Panc1 (cell line): Measurements from ENCODE around the gene UCMA. TPM values are rescaled to one million over a fixed set of nuclear protein-coding genes. Genes with fewer than 3 reads are reported as not detected.

Source experiments
- ATAC-seq: fragments of 200-7000 bp; cut with Tn5 transposase; 2 replicates; pipeline ENCODE4 v1.9.1; 2020; ENCODE audit warnings: mild to moderate bottlenecking, moderate library complexity
- BruUV-seq: library from RNA; stranded (reverse); fragments of 400-500 nt; replicated peaks from 2 replicates; lab custom pipeline; 2021; lab: Mats Ljungman, UMichigan
- CTCF ChIA-PET: fragments of 300-600 bp; sonication (Branson Sonifier 250); formaldehyde crosslinking; loops from one replicate; lab custom pipeline; 2022; ENCODE audit warnings: antibody characterized with exemption; lab: Charles Lee
- POLR2A ChIA-PET: fragments of 300-600 bp; sonication (Branson Sonifier 250); formaldehyde crosslinking; loops from one replicate; lab custom pipeline; 2022; ENCODE audit warnings: antibody characterized with exemption; lab: Charles Lee
- DNase-seq: peaks from one replicate; pipeline ENCODE4 v3.0.0-alpha.2; 2010; ENCODE audit warnings: low read depth, low spot score
- H3K27ac ChIP-seq: 2 replicates; pipeline ENCODE4 v1.5.1; 2011; ENCODE audit warnings: mild to moderate bottlenecking, low read length, inconsistent platforms
- H3K27me3 ChIP-seq: fragments of 200-500 bp; sonication (Bioruptor generic); 2 replicates; pipeline ENCODE4 v1.6.0; 2014; ENCODE audit warnings: low read length, inconsistent platforms; ENCODE audit not compliant: control insufficient read depth, insufficient read depth
- H3K36me3 ChIP-seq: fragments of 200-500 bp; sonication (Bioruptor generic); 2 replicates; pipeline ENCODE4 v1.5.1; 2014; ENCODE audit warnings: inconsistent platforms, mild to moderate bottlenecking, low read length, moderate library complexity; ENCODE audit not compliant: control insufficient read depth, insufficient read depth
- H3K4me1 ChIP-seq: 2 replicates; pipeline ENCODE4 v1.5.1; 2011; ENCODE audit warnings: inconsistent platforms, mild to moderate bottlenecking, low read length, moderate library complexity; ENCODE audit not compliant: control insufficient read depth, insufficient read depth
- H3K4me3 ChIP-seq, 2 experiments: 2 replicates each; pipeline ENCODE4 v1.5.1; 2011 to 2012; ENCODE audit warnings: low read depth in 2 of 2, low read length in 2 of 2, mild to moderate bottlenecking in 2 of 2, inconsistent platforms in 1 of 2, moderate library complexity in 1 of 2
- H3K9me3 ChIP-seq: fragments of 200-500 bp; sonication (Bioruptor generic); 2 replicates; pipeline ENCODE4 v1.5.1; 2014; ENCODE audit warnings: low read depth, mild to moderate bottlenecking, inconsistent platforms, low read length, moderate library complexity; ENCODE audit not compliant: control insufficient read depth, insufficient read depth
- POLR2AphosphoS5 ChIP-seq: IDR thresholded peaks from 2 replicates; pipeline ENCODE4 v1.6.1; 2012; ENCODE audit warnings: mild to moderate bottlenecking, low read depth, low read length, moderate library complexity
- SIN3A ChIP-seq: IDR thresholded peaks from 2 replicates; pipeline ENCODE4 v1.6.1; 2012; ENCODE audit warnings: low read depth, mild to moderate bottlenecking, low read length, moderate library complexity, borderline replicate concordance; ENCODE audit not compliant: insufficient read depth
- TCF7L2 ChIP-seq: IDR thresholded peaks from 2 replicates; pipeline ENCODE4 v1.6.1; 2011; ENCODE audit warnings: mild to moderate bottlenecking, low read depth, low read length, inconsistent platforms
- in situ Hi-C: cut with HindIII; loops from 2 replicates; pipeline ENCODE4 v1.10.0; 2016; ENCODE audit warnings: low sequenced_read_pairs, low pct_unique_long_range_greater_than_20kb
- intact Hi-C: fragments of 100-400 bp; cut with micrococcal nuclease; formaldehyde crosslinking; loops from one replicate; pipeline ENCODE4 v1.10.0; 2022; ENCODE audit not compliant: unreplicated experiment
- total RNA-seq: library from RNA; stranded (reverse); gene quantifications from one replicate; pipeline ENCODE4 v1.2.1, GENCODE V29; 2021; ENCODE audit not compliant: unreplicated experiment
- TF ChIP-seq, protein P1 (sequence below): fragments of 450-650 bp; IDR thresholded peaks from 2 replicates; pipeline ENCODE4 v1.5.1; 2017; ENCODE audit warnings: mild to moderate bottlenecking
- TF ChIP-seq, protein P2 (sequence below), 2 experiments: IDR thresholded peaks; 2 replicates each; pipeline ENCODE4 v1.6.1; 2011 to 2012; ENCODE audit warnings: low read depth in 2 of 2, control low read depth in 1 of 2, low read length in 1 of 2, mild to moderate bottlenecking in 1 of 2, moderate library complexity in 1 of 2; ENCODE audit not compliant: insufficient read depth in 1 of 2

The UCMA gene
- total RNA-seq, 1 experiment from 2014 or later, result not detected

DNA sequence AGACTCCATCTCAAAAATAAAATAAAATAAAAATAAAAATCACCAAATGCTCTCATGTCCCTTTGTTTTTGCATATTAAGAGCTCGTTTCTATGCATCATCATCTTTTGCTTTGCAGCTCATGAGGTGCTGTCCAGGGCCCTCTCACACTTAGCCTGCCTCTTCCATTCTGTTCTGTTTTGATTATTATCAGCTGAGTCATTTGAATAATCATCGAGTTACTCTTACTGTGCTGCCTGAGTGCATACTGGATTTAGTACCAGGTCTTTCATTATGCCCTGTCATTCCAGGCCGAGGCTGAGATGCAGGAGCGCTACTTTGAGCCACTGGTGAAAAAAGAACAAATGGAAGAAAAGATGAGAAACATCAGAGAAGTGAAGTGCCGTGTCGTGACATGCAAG lies 33.0 kb downstream of the UCMA start:
- intact Hi-C loops, result no loop called here
- in situ Hi-C loops, result no loop called here

DNA sequence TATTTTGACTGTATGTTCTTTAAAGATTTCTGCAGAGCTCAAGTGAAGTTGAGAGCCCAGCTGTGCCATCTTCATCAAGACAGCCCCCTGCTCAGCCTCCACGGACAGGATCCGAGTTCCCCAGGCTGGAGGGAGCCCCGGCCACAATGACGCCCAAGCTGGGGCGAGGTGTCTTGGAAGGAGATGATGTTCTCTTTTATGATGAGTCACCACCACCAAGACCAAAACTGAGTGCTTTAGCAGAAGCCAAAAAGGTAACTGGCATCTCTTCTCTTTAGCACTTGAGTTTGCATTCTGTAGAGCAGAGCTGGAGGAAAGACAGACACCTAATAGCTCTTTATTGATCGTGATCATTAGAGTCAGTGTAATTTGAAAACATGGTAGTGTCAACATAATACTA lies 39.2 kb downstream of the UCMA start:
- H3K27ac ChIP-seq, result no peak overlapping the region
- peaks cover 2% of the 10 kb centered on the region; the same call in 1 of the 2 replicates for H3K36me3 ChIP-seq
- ATAC-seq, result no peak
- TF ChIP-seq SIN3A, result no peak
- no peak for TF ChIP-seq TCF7L2
- TF ChIP-seq, protein P1, sequence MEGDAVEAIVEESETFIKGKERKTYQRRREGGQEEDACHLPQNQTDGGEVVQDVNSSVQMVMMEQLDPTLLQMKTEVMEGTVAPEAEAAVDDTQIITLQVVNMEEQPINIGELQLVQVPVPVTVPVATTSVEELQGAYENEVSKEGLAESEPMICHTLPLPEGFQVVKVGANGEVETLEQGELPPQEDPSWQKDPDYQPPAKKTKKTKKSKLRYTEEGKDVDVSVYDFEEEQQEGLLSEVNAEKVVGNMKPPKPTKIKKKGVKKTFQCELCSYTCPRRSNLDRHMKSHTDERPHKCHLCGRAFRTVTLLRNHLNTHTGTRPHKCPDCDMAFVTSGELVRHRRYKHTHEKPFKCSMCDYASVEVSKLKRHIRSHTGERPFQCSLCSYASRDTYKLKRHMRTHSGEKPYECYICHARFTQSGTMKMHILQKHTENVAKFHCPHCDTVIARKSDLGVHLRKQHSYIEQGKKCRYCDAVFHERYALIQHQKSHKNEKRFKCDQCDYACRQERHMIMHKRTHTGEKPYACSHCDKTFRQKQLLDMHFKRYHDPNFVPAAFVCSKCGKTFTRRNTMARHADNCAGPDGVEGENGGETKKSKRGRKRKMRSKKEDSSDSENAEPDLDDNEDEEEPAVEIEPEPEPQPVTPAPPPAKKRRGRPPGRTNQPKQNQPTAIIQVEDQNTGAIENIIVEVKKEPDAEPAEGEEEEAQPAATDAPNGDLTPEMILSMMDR, result no peak
- no peak for TF ChIP-seq POLR2AphosphoS5
- TF ChIP-seq, protein P2, sequence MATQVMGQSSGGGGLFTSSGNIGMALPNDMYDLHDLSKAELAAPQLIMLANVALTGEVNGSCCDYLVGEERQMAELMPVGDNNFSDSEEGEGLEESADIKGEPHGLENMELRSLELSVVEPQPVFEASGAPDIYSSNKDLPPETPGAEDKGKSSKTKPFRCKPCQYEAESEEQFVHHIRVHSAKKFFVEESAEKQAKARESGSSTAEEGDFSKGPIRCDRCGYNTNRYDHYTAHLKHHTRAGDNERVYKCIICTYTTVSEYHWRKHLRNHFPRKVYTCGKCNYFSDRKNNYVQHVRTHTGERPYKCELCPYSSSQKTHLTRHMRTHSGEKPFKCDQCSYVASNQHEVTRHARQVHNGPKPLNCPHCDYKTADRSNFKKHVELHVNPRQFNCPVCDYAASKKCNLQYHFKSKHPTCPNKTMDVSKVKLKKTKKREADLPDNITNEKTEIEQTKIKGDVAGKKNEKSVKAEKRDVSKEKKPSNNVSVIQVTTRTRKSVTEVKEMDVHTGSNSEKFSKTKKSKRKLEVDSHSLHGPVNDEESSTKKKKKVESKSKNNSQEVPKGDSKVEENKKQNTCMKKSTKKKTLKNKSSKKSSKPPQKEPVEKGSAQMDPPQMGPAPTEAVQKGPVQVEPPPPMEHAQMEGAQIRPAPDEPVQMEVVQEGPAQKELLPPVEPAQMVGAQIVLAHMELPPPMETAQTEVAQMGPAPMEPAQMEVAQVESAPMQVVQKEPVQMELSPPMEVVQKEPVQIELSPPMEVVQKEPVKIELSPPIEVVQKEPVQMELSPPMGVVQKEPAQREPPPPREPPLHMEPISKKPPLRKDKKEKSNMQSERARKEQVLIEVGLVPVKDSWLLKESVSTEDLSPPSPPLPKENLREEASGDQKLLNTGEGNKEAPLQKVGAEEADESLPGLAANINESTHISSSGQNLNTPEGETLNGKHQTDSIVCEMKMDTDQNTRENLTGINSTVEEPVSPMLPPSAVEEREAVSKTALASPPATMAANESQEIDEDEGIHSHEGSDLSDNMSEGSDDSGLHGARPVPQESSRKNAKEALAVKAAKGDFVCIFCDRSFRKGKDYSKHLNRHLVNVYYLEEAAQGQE (IDR thresholded peaks at IDR 0.05; ENCODE audit: insufficient read depth in 1 of 2, low read depth in 2 of 2, low read length in 1 of 2), result no peak
- no peaks in the 10 kb centered on the region for H3K4me1 ChIP-seq
- H3K27me3 ChIP-seq, result no peaks in the 10 kb centered on the region
- H3K4me3 ChIP-seq, result no peak overlapping the region
- BruUV-seq, result no TSS peak
- H3K9me3 ChIP-seq, result no peaks in the 10 kb centered on the region
- CTCF ChIA-PET, result no interaction called here
- in situ Hi-C loops, result no loop called here
- intact Hi-C loops, result no loop called here
- DNase-seq, result no peak
- POLR2A ChIA-PET, result no interaction called here

More for the DNA sequence above, 33.0 kb downstream of the UCMA start:
- DNase-seq (no peak), ATAC-seq (no peak; the same call in 1 of the 2 replicates)
- Histone ChIP-seq H3K4me3 (no peak overlapping the region), H3K27ac (no peak overlapping the region), H3K36me3 (peaks cover 3% of the 10 kb centered on the region; the same call in 1 of the 2 replicates), H3K4me1 (no peaks in the 10 kb centered on the region), H3K9me3 (no peaks in the 10 kb centered on the region), H3K27me3 (no peaks in the 10 kb centered on the region)
- ChIA-PET CTCF (no interaction called here), POLR2A (no interaction called here)
- TF ChIP-seq, protein P1, result no peak
- TF ChIP-seq POLR2AphosphoS5 (no peak), TCF7L2 (no peak), SIN3A (no peak)
- TF ChIP-seq, protein P2 (IDR thresholded peaks at IDR 0.05; ENCODE audit: insufficient read depth in 1 of 2, low read depth in 2 of 2, low read length in 1 of 2), result no peak
- no TSS peak for BruUV-seq
